ENCODE results near the gene GPR87. TPM values are rescaled to one million over a fixed set of nuclear protein-coding genes. Genes with fewer than 3 reads are reported as not detected.

Gene GPR87
- total RNA-seq (ENCODE audit: low replicate concordance) = 5.5 and 28.9 TPM in 2 replicates
- long read RNA-seq, transcript GPR87-201 (3 exons, 1,608 nt) = major isoform, 149 of 158 reads
- long read RNA-seq, partial matches to known transcripts = 0 of 158 reads
- long read RNA-seq, other reads (novel, unspliced or antisense) = 9 of 158 reads

GRCh38 chr3:151316267-151316991 is at the start of gene GPR87:
Gene GPR87, minus strand, starts transcription at chr3:151316820. Its CDS starts 16,720 bp downstream, at chr3:151300100.
- H3K27ac Mint-ChIP-seq = peak within 1 kb of the TSS; percentile 97
- H3K4me1 Mint-ChIP-seq (ENCODE audit: unreplicated experiment) = no peaks in the 10 kb centered on the region
- no peaks in the 10 kb centered on the region for H3K27me3 Mint-ChIP-seq
- no peaks in the 10 kb centered on the region for H3K9me3 Mint-ChIP-seq
- DNase-seq (ENCODE audit: extremely low spot score, unreplicated experiment) = no peak
- no peaks in the 10 kb centered on the region for H3K36me3 Mint-ChIP-seq
- peak within 1 kb of the TSS; percentile 80 for H3K4me3 Mint-ChIP-seq
- no peak for TF ChIP-seq CTCF (conservative IDR thresholded peaks at IDR 0.05)

GRCh38 chr3:151362751-151363174 is 46.1 kb upstream of the GPR87 start:
- no peak for DNase-seq (ENCODE audit: extremely low spot score, unreplicated experiment)
- H3K4me1 Mint-ChIP-seq (ENCODE audit: unreplicated experiment) = peaks cover 8% of the 10 kb centered on the region
- no peak for TF ChIP-seq CTCF (conservative IDR thresholded peaks at IDR 0.05)
- H3K36me3 Mint-ChIP-seq = no peaks in the 10 kb centered on the region
- no peaks in the 10 kb centered on the region for H3K27me3 Mint-ChIP-seq
- no peak overlapping the region for H3K4me3 Mint-ChIP-seq
- no peak overlapping the region for H3K27ac Mint-ChIP-seq
- no peaks in the 10 kb centered on the region for H3K9me3 Mint-ChIP-seq

GRCh38 chr3:151357463-151357850 is 40.8 kb upstream of the GPR87 start:
- TF ChIP-seq CTCF (conservative IDR thresholded peaks at IDR 0.05) = no peak
- Mint-ChIP-seq H3K4me1 (ENCODE audit: unreplicated experiment) (no peaks in the 10 kb centered on the region), H3K36me3 (no peaks in the 10 kb centered on the region), H3K9me3 (no peaks in the 10 kb centered on the region), H3K27ac (no peak overlapping the region), H3K4me3 (no peak overlapping the region), H3K27me3 (no peaks in the 10 kb centered on the region)
- DNase-seq (ENCODE audit: extremely low spot score, unreplicated experiment) = no peak

GRCh38 chr3:151356794-151357462 is 40.3 kb upstream of the GPR87 start:
- no peaks in the 10 kb centered on the region for H3K36me3 Mint-ChIP-seq
- no peak overlapping the region for H3K4me3 Mint-ChIP-seq
- no peaks in the 10 kb centered on the region for H3K9me3 Mint-ChIP-seq

GRCh38 chr3:151351648-151352047 is 35.0 kb upstream of the GPR87 start:
- Mint-ChIP-seq H3K4me3 (no peak overlapping the region), H3K4me1 (ENCODE audit: unreplicated experiment) (no peaks in the 10 kb centered on the region), H3K27ac (no peak overlapping the region), H3K9me3 (no peaks in the 10 kb centered on the region), H3K36me3 (no peaks in the 10 kb centered on the region), H3K27me3 (no peaks in the 10 kb centered on the region)
- DNase-seq (ENCODE audit: extremely low spot score, unreplicated experiment) = no peak
- no peak for TF ChIP-seq CTCF (conservative IDR thresholded peaks at IDR 0.05)

More at GRCh38 chr3:151356794-151357462, 40.3 kb upstream of the GPR87 start:
- no peak for TF ChIP-seq CTCF (conservative IDR thresholded peaks at IDR 0.05)
- Mint-ChIP-seq H3K4me1 (ENCODE audit: unreplicated experiment) (no peaks in the 10 kb centered on the region), H3K27me3 (no peaks in the 10 kb centered on the region), H3K27ac (no peak overlapping the region)
- DNase-seq (ENCODE audit: extremely low spot score, unreplicated experiment) = no peak

All from type B pancreatic cell (in vitro differentiated cells).